HG02852 (cell line): ENCODE data around the gene LHPP.

Source experiments
- ATAC-seq: cut with Tn5 transposase; IDR thresholded peaks from one replicate; pipeline ENCODE4 v1.9.1; 2021; ENCODE audit warnings: mild to moderate bottlenecking, moderate library complexity; ENCODE audit not compliant: unreplicated experiment

LHPP gene

GRCh38 chr10:124496150-124496549 is 34.5 kb downstream of the LHPP start:
- no peak for ATAC-seq

- no peak for ATAC-seq
Measured at GRCh38 chr10:124496620-124497019, 35.0 kb downstream of the LHPP start.

- ATAC-seq: no peak
Measured at GRCh38 chr10:124497196-124497881, 35.7 kb downstream of the LHPP start.

- ATAC-seq: no peak
Measured at GRCh38 chr10:124498056-124498455, 36.4 kb downstream of the LHPP start.

GRCh38 chr10:124500757-124501156 is 39.1 kb downstream of the LHPP start:
- ATAC-seq: no peak

GRCh38 chr10:124504711-124505110 is 43.1 kb downstream of the LHPP start:
- ATAC-seq: no peak

- ATAC-seq: no peak
Measured at GRCh38 chr10:124505279-124505678, 43.7 kb downstream of the LHPP start.

- no peak for ATAC-seq
Measured at GRCh38 chr10:124508070-124508667, 46.5 kb downstream of the LHPP start.

- no peak for ATAC-seq
Measured at GRCh38 chr10:124508907-124509454, 47.4 kb downstream of the LHPP start.

GRCh38 chr10:124509880-124510632 is 48.4 kb downstream of the LHPP start:
- no peak for ATAC-seq

GRCh38 chr10:124510759-124511158 is 49.1 kb downstream of the LHPP start:
- ATAC-seq: no peak

GRCh38 chr10:124511205-124512039 is 49.8 kb downstream of the LHPP start:
- no peak for ATAC-seq

GRCh38 chr10:124512040-124512428 is 50.4 kb downstream of the LHPP start:
- no peak for ATAC-seq

GRCh38 chr10:124512600-124512999 is 51.0 kb downstream of the LHPP start:
- no peak for ATAC-seq

GRCh38 chr10:124515244-124515970 is 53.8 kb downstream of the LHPP start:
- ATAC-seq: no peak

- no peak for ATAC-seq
Measured at GRCh38 chr10:124516181-124516580, 54.6 kb downstream of the LHPP start.

GRCh38 chr10:124516746-124517397 is 55.2 kb downstream of the LHPP start:
- ATAC-seq: no peak

- ATAC-seq: no peak
Measured at GRCh38 chr10:124517461-124517860, 55.8 kb downstream of the LHPP start.

- ATAC-seq: no peak
Measured at GRCh38 chr10:124517931-124518330, 56.3 kb downstream of the LHPP start.

- no peak for ATAC-seq
Measured at GRCh38 chr10:124518366-124518765, 56.7 kb downstream of the LHPP start.
